NCI-H82 treated with DMSO at 0.1 percent for 48 hours (cell line): ENCODE results near the gene LILRB3.
A peak's percentile ranks its signal among the peaks of the same experiment; 100 is the strongest.

Experiments
- DNase-seq: peaks from one replicate; lab custom pipeline; 2025; ENCODE audit not compliant: unreplicated experiment; lab: John Stamatoyannopoulos, UW

The LILRB3 gene

GRCh38 chr19:54169149-54169740 is 53.6 kb downstream of the LILRB3 start:
- DNase-seq, result no peak

GRCh38 chr19:54168174-54168917 is 54.5 kb downstream of the LILRB3 start:
- peak; percentile 63 for DNase-seq
